Measurements from ENCODE around the gene ADGRV1. TPM values are rescaled to one million over a fixed set of nuclear protein-coding genes. Genes with fewer than 3 reads are reported as not detected.
A peak's percentile ranks its signal among the peaks of the same experiment; 100 is the strongest.

Gene ADGRV1
- total and polyA plus RNA-seq, 8 donors, result 0.75 to 10.3 (median 4.0) TPM

DNA sequence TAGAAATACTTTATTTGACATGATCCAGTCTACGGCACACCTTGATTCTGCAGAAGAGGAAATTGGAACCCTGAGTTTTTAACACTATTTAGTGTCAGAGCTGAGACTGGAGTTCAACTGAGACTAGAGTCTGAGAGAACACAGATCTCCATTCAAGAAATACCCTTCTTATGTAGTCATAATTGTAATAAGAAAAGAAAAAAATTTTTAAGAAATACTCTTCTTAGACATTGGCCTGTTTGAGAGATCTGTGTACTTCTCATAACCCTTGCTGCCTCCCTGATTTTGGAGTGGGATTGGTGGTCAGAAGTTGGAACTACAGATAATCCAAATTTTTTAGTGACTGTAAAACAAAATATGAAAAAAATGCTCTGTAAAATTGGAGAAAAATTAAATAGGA, 571.2 kb downstream of the ADGRV1 start:
- intact Hi-C loops (cut with DNase I; ENCODE audit: low total_unique reads), result no loop called here
- no peak for DNase-seq
- no peaks in the 10 kb centered on the region for H3K9me3 ChIP-seq
- H3K36me3 ChIP-seq, result no peaks in the 10 kb centered on the region
- peak overlapping the region in 1 of 5 donors; percentile 86 for H3K27ac ChIP-seq
- H3K27me3 ChIP-seq, result no peaks in the 10 kb centered on the region
- H3K4me3 ChIP-seq, result no peak overlapping the region
- TF ChIP-seq, protein P1, sequence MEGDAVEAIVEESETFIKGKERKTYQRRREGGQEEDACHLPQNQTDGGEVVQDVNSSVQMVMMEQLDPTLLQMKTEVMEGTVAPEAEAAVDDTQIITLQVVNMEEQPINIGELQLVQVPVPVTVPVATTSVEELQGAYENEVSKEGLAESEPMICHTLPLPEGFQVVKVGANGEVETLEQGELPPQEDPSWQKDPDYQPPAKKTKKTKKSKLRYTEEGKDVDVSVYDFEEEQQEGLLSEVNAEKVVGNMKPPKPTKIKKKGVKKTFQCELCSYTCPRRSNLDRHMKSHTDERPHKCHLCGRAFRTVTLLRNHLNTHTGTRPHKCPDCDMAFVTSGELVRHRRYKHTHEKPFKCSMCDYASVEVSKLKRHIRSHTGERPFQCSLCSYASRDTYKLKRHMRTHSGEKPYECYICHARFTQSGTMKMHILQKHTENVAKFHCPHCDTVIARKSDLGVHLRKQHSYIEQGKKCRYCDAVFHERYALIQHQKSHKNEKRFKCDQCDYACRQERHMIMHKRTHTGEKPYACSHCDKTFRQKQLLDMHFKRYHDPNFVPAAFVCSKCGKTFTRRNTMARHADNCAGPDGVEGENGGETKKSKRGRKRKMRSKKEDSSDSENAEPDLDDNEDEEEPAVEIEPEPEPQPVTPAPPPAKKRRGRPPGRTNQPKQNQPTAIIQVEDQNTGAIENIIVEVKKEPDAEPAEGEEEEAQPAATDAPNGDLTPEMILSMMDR (IDR thresholded peaks at IDR 0.05), result no peak
- TF ChIP-seq POLR2A (IDR thresholded peaks at IDR 0.05) (no peak), POLR2AphosphoS5 (IDR thresholded peaks at IDR 0.05) (no peak), EP300 (IDR thresholded peaks at IDR 0.05) (no peak)
- H3K4me1 ChIP-seq, result peaks cover 31 to 45% (median 40%) of the 10 kb centered on the region in 4 donors
- WGBS, 5 donors, result 86 to 100% (median 95%) methylated on average over 1 of the region's 1 CpG

DNA sequence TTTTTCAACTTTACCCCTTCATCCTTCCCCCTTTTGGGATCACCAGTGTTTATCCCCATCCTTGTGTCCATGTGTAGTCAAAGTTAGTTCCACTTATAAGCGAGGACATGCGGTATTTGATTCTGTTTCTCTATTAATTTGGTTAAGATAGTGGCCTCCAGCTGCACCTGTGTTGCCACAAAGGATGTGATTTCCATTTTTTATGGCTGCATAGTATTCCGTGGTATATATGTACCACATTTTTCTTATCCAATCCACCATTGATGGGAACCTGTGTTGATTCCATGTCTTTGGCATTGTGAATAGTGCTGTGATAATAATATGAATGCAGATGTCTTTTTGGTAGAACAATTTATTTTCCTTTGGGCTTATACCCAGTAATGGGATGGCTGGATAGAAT, 572.2 kb downstream of the ADGRV1 start:
- intact Hi-C loops (cut with DNase I; ENCODE audit: low total_unique reads), result no loop called here
- TF ChIP-seq POLR2AphosphoS5 (IDR thresholded peaks at IDR 0.05) (no peak), EP300 (IDR thresholded peaks at IDR 0.05) (no peak), POLR2A (IDR thresholded peaks at IDR 0.05) (no peak)
- TF ChIP-seq, protein P1 (IDR thresholded peaks at IDR 0.05), result no peak
- WGBS, 5 donors, result 96 to 99% (median 99%) methylated on average over 3 of the region's 3 CpGs

DNA sequence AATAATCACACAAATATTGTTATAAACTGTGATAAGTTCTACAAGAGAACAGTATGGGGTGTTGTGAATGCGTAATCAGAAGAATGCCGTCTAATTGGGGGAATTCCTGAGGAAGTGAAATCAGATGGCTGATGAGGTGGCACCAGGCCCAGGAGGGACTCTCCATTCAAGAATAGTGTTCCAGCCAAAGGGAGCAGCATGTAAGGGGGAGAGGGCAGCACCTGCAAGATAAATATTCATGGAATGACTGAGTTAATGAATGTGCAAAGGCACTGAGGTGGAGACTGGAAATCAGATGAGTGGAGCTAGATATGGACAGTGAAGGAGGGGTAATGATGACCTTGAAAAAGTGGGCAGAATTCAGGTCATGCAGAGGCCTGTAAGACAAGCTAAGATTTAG, 574.0 kb downstream of the ADGRV1 start:
- 59 to 73% (median 69%) methylated on average over 2 of the region's 2 CpGs for WGBS, 5 donors
- TF ChIP-seq POLR2A (IDR thresholded peaks at IDR 0.05), result no peak
- no peak for TF ChIP-seq EP300 (IDR thresholded peaks at IDR 0.05)
- TF ChIP-seq POLR2AphosphoS5 (IDR thresholded peaks at IDR 0.05), result no peak
- TF ChIP-seq, protein P1 (IDR thresholded peaks at IDR 0.05), result no peak

More for the DNA sequence above, 572.2 kb downstream of the ADGRV1 start:
- DNase-seq, result no peak
- no peaks in the 10 kb centered on the region for H3K36me3 ChIP-seq
- no peak overlapping the region for H3K27ac ChIP-seq
- H3K4me3 ChIP-seq, result no peak overlapping the region
- H3K9me3 ChIP-seq, result no peaks in the 10 kb centered on the region
- H3K27me3 ChIP-seq, result no peaks in the 10 kb centered on the region
- peaks cover 28 to 39% (median 33%) of the 10 kb centered on the region in 4 donors for H3K4me1 ChIP-seq

DNA sequence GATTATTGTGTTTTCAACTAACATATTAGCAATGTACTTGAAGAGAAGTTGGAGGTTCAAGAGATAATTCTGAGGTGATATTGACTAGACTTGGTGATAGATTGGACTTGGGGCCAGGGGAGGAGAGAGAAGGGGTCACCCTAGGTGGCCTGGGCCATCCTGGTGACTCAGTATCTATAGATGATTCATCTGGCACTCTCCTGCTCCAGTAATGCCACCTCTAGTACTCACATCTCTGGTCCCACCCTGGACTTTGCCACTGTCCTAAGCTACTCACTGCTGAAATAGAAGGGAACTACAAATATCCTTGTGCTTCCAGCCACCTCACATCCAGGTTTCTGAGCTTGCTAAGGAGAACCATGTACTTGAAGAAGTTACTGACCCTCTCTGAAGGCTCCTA, 574.6 kb downstream of the ADGRV1 start:
- intact Hi-C loops (cut with DNase I; ENCODE audit: low total_unique reads), result no loop called here

More for the DNA sequence above, 574.0 kb downstream of the ADGRV1 start:
- H3K27ac ChIP-seq, result no peak overlapping the region
- peaks cover 10 to 22% (median 15%) of the 10 kb centered on the region in 4 donors for H3K4me1 ChIP-seq
- no peaks in the 10 kb centered on the region for H3K36me3 ChIP-seq
- DNase-seq, result no peak
- H3K4me3 ChIP-seq, result no peak overlapping the region
- no peaks in the 10 kb centered on the region for H3K27me3 ChIP-seq
- H3K9me3 ChIP-seq, result no peaks in the 10 kb centered on the region
- intact Hi-C loops (cut with DNase I; ENCODE audit: low total_unique reads), result no loop called here

More for the DNA sequence above, 574.6 kb downstream of the ADGRV1 start:
- DNase-seq, result no peak
- Histone ChIP-seq H3K27ac (no peak overlapping the region), H3K4me3 (no peak overlapping the region), H3K4me1 (peaks cover 4 to 15% (median 10%) of the 10 kb centered on the region in 4 donors), H3K36me3 (no peaks in the 10 kb centered on the region), H3K9me3 (no peaks in the 10 kb centered on the region), H3K27me3 (no peaks in the 10 kb centered on the region)
- TF ChIP-seq, protein P1 (IDR thresholded peaks at IDR 0.05), result no peak
- TF ChIP-seq POLR2A (IDR thresholded peaks at IDR 0.05) (no peak), EP300 (IDR thresholded peaks at IDR 0.05) (no peak), POLR2AphosphoS5 (IDR thresholded peaks at IDR 0.05) (no peak)

Data from stomach (tissue), 9 donors.